Activated naive CD8-positive, alpha-beta T cell (primary cell): ENCODE data around the gene MYPOP.

ENCODE experiments used
- H3K27ac Mint-ChIP-seq: one replicate; pipeline ENCODE4 v1.8.0; 2021; ENCODE audit warnings: mixed read lengths
- H3K27me3 Mint-ChIP-seq: one replicate; pipeline ENCODE4 v1.8.0; 2021; ENCODE audit warnings: mixed read lengths
- H3K36me3 Mint-ChIP-seq: one replicate; pipeline ENCODE4 v1.8.0; 2021; ENCODE audit warnings: mixed read lengths
- H3K4me1 Mint-ChIP-seq: one replicate; pipeline ENCODE4 v1.8.0; 2021; ENCODE audit warnings: low read depth, mixed read lengths
- H3K4me3 Mint-ChIP-seq: one replicate; pipeline ENCODE4 v1.8.0; 2021; ENCODE audit warnings: mild to moderate bottlenecking, mixed read lengths
- H3K9me3 Mint-ChIP-seq: one replicate; pipeline ENCODE4 v1.8.0; 2021; ENCODE audit warnings: low read depth, mixed read lengths

The MYPOP gene

DNA sequence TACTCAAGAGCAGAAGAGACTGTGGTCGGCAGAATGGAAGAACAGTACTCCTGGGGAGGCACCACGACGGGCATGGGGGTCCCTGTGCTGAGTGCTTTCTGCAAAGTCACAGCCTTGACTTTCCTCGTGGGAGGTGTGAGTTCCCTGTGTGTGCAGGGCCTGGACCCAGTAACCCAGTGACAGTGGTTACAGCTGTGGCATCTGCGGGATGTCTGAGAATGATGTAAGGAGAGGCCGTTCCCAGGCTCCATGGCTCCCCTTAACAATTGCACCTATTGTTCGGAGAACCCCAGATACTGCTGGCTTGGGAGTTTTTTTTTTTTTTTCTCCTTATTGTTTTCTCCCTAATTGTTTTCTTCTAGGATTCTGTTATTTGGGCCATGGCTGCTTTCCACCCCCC lies 17.3 kb upstream of the MYPOP start:
- Mint-ChIP-seq H3K9me3 (no peaks in the 10 kb centered on the region), H3K27me3 (peaks cover 3% of the 10 kb centered on the region), H3K4me1 (no peaks in the 10 kb centered on the region), H3K27ac (no peak overlapping the region), H3K36me3 (no peaks in the 10 kb centered on the region), H3K4me3 (no peak overlapping the region)

DNA sequence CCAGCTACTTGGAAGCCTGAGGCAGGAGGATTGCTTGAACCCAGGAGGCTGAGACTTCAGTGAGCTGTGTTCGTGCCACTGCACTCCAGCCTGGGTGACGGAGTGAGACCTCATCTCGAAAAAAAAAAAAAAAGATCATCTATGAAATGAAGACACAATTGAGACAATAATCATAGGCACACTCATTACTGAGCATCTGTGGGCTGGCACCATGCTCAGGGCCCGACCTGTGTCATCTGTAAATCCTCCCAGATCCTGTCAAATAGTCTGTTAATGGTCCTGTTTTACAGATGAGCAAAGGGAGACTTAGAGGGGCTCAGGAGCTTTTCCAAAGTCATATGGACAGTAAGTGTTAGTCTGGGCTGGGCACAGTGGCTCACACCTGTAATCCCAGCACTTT lies 16.3 kb upstream of the MYPOP start:
- no peak overlapping the region for H3K4me3 Mint-ChIP-seq
- peaks cover 4% of the 10 kb centered on the region for H3K27me3 Mint-ChIP-seq
- H3K36me3 Mint-ChIP-seq = no peaks in the 10 kb centered on the region
- no peaks in the 10 kb centered on the region for H3K4me1 Mint-ChIP-seq
- H3K9me3 Mint-ChIP-seq = no peaks in the 10 kb centered on the region
- H3K27ac Mint-ChIP-seq = no peak overlapping the region

DNA sequence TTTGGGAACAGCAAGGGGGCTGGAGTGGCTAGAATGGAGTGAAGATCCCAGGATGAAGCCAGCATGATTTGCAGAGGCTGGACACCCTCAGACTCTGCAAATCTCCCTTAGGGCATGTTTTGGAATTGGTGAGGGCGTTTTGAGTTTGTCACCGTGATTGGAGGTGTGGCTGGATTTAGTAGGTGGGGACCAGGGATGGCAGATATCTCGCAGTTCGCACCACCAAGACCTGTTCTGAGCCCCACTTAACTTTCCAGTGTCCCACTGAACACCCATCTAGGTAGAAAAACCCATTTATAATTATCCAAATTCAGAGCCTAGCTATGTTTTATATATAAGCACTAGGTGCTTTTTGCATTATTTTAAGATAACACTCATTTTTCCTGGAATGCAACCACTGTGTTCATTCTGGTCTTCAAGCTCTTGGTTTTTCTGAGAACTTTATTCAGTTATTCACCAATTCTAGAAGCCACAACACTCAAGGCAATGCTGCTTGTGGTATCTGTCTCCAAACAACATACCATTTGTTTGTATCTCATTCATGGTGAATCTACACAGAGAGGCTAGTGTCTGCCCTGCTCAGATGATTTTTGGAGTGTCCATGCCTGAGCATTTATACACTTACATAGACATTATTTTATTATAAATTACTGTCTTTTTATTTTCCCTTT lies 15.1 kb upstream of the MYPOP start:
- Mint-ChIP-seq H3K27ac (no peak overlapping the region), H3K36me3 (no peaks in the 10 kb centered on the region), H3K4me1 (no peaks in the 10 kb centered on the region), H3K9me3 (no peaks in the 10 kb centered on the region), H3K27me3 (peaks cover 6% of the 10 kb centered on the region), H3K4me3 (no peak overlapping the region)

DNA sequence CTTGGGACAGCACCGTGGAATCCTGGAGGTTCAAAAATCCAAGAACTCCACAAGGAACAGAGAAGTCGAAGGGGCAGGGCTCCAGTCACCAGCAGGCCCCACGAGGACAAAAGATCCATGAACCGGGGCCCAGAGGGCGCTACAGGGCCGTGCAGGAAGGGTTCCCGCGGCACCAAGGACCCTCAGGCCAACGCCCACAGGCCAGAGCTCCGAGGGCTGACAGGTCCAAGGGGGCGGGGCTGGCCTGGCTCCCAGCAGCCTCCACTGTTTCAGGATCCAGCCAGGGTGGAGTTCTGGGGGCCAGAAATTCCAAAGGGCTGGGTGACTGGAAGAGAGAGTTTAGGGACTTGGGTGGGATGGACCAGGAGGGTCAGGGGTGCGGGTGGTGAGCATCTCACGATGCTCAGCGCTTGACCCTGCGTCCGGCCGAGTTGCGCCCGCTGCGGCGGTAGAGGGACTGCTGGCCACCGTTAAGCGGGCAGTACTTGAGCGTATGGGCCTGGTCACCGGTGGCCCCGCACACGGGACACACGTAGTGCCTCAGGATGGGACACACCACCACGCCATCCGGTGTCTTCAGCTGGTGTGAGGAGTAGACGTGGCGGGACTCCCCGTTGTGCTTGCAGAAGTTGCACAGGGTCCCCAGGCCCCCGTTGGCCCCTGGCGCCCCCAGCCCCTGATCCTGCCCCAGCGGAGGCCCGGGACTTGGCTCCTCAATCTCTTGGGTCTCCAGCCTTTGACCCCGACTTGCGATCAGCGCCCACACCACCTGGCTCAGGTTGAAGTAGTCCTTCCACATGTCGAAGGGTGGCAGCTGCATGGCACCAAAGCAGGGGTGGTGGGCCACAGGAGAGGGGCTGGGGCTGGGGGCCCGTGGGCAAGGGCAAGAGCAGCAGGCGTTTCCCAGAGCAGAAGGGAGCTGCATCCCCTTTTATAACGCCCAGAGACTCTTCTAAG lies 11.7 kb upstream of the MYPOP start, which contains the start of gene NANOS2:
Gene NANOS2 (minus strand): TSS at position 905 of the 957 bp plus-strand sequence. CDS start 85 bp downstream, at position 820.
- Mint-ChIP-seq H3K9me3 (no peaks in the 10 kb centered on the region), H3K27me3 (peaks cover 7% of the 10 kb centered on the region), H3K36me3 (no peaks in the 10 kb centered on the region), H3K27ac (no peak within 1 kb of the TSS), H3K4me3 (no peak within 1 kb of the TSS), H3K4me1 (no peaks in the 10 kb centered on the region)

DNA sequence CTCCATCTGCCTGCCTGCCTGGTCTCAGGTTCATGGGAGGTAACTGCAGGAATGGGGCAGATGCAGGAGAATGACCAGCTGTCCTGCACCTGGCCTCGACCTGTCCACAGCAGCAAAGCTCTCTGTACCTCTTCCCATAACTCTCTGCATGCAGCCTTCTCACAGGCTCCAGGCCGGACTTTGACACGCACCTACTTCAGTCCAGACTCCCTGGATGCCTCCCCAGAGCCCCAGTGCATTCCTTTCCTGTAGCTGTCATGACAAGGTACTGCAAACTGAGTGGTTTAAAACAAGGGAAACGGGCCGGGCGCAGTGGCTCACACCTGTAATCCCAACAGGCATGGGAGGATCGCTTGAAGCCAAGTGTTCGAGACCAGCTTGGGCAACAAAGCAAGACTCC lies 8.9 kb upstream of the MYPOP start:
- no peak overlapping the region for H3K27ac Mint-ChIP-seq
- H3K27me3 Mint-ChIP-seq = peaks cover 5% of the 10 kb centered on the region
- no peaks in the 10 kb centered on the region for H3K36me3 Mint-ChIP-seq
- H3K4me1 Mint-ChIP-seq = no peaks in the 10 kb centered on the region
- no peaks in the 10 kb centered on the region for H3K9me3 Mint-ChIP-seq
- no peak overlapping the region for H3K4me3 Mint-ChIP-seq

DNA sequence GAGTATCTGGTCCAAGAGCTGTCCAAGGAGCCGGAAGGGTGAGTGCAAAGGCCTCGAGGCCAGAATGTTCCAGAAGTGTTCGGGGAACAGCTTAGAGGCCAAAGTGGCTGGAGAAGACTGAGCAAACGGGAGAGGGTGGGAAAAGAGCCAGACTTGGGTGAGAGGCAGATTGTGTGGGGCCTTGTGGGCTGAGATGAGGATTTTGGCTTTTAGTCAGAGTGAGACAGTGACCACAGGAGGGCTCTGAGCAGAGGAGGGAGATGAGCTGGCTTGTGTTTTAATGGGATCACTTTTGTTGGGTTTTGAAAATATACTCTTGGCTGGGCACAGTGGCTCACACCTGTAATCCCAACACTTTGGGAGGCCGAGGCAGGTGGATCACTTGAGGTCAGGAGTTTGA lies 6.5 kb upstream of the MYPOP start:
- H3K27ac Mint-ChIP-seq = no peak overlapping the region
- peaks cover 4% of the 10 kb centered on the region for H3K27me3 Mint-ChIP-seq
- no peak overlapping the region for H3K4me3 Mint-ChIP-seq
- no peaks in the 10 kb centered on the region for H3K36me3 Mint-ChIP-seq
- H3K4me1 Mint-ChIP-seq = no peaks in the 10 kb centered on the region
- no peaks in the 10 kb centered on the region for H3K9me3 Mint-ChIP-seq

DNA sequence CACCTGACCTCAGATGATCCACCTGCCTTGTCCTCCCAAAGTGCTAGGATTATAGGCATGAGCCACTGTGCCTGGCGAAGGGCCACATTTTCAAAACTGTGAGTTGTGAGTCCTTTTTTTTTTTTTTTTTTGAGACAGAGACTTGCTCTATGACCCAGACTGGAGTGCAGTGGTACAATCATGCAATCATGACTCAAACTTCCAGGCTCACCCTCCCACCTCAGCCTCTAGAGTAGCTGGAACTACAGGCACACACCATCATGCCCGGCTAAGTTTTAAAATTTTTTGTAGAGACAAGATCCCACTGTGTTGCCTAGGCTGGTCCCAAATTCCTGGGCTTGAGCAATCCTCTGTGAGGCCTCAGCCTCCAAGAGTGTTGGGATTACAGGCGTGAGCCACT lies 3.8 kb upstream of the MYPOP start:
- peaks cover 7% of the 10 kb centered on the region for H3K4me1 Mint-ChIP-seq
- H3K27ac Mint-ChIP-seq = peak overlapping the region; percentile 1
- no peak overlapping the region for H3K4me3 Mint-ChIP-seq
- no peaks in the 10 kb centered on the region for H3K36me3 Mint-ChIP-seq
- H3K9me3 Mint-ChIP-seq = no peaks in the 10 kb centered on the region
- peaks cover 2% of the 10 kb centered on the region for H3K27me3 Mint-ChIP-seq

DNA sequence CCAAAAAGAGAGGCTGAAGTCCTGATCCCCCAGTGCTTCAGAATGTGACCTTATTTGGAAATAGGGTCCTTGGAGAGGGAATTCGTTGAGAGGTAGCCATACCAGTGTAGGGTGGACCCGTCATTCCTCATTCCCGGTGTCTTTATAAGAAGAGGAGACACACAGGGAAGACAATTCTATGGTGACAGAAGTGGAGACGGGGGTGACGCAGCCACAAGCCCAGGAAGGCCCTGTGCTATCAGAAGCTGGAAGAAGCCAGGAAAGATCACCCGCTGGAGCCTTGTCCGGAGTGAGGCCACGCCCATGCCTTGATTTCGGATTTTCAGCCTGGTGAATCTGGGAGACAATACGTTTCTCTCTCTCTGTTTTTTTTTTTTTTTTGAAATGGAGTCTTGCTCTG lies 2.6 kb upstream of the MYPOP start:
- no peak overlapping the region for H3K27ac Mint-ChIP-seq
- H3K27me3 Mint-ChIP-seq = peaks cover under 1% of the 10 kb centered on the region
- H3K4me3 Mint-ChIP-seq = no peak overlapping the region
- H3K36me3 Mint-ChIP-seq = peaks cover 4% of the 10 kb centered on the region
- peaks cover 15% of the 10 kb centered on the region for H3K4me1 Mint-ChIP-seq
- no peaks in the 10 kb centered on the region for H3K9me3 Mint-ChIP-seq

DNA sequence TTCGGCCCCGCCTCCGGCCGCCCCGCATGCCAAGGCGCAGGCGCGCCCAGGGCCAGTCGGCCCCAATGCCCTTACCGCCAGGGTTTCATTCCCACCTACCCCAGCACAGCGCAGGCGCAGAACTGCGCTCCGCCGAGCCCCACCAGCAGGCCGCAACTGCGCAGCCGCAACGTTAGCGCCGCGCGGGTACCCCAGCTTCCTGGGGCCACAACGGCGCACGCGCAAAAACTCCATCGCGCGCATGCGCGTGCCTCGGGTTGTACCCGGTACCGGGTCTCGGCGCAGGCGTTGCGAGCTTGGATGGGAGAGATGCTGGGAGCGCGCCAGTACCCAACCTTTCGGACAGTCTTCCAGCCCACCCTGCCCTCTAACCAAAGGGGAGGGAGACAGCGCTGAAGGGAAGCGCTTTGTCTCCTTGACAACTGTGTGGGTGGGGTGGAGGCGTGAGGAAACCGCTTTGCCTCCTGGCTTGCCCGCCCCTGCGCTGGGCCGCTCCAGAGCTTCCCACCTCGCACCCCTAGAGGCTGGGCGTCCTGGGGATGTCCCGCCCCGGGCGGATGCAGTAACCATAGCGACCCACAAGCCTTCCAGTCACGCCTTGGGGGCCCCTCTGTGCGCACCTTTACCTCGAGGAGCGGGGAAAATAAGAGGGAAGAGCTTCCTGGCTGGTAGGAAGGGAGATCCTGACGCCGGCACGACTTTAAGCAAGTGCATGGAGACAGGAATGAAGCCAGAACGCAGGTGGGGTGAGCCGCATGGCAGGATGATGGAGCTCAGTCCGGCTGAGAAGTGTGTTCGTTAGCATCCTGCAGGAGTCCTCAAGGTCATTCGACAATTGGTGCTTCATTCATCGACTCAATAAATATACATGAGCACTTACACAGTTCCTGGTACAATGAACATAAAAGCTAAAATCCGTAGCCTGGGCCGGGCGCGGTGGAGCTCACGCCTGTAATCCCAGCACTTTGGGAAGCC lies 525 bp upstream of the MYPOP start:
- Mint-ChIP-seq H3K4me3 (peak overlapping the region; percentile 93), H3K9me3 (no peaks in the 10 kb centered on the region), H3K36me3 (peaks cover 8% of the 10 kb centered on the region), H3K27me3 (no peaks in the 10 kb centered on the region), H3K4me1 (peaks cover 16% of the 10 kb centered on the region), H3K27ac (peak overlapping the region; percentile 76)

DNA sequence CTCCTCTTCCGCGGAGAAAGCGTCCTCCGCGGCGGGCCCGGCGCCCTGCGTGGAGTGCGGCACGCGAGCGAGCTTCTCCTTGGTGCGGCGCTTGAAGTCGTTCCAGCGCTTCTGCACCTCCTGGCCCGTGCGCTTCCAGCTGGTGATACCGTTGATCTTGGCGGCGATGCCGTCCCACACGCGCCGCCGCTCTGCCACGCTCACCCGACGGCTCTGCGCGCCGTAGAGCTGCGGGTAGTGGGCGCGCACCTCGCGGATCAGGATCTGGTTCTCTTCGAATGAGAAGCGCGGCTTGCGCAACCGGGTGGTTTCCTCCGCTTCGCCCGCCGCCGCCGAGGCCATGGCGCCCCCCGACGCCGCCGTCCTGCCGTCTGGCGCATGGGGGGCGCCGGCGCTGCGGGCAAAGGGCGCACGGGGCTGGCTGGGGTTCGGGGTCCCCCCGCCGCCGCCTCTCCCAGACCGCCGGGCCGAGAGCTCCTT lies 941 bp downstream of the MYPOP start:
- Mint-ChIP-seq H3K27me3 (no peaks in the 10 kb centered on the region), H3K36me3 (peaks cover 8% of the 10 kb centered on the region), H3K27ac (no peak overlapping the region), H3K9me3 (no peaks in the 10 kb centered on the region), H3K4me3 (peak overlapping the region; percentile 49), H3K4me1 (peaks cover 16% of the 10 kb centered on the region)

DNA sequence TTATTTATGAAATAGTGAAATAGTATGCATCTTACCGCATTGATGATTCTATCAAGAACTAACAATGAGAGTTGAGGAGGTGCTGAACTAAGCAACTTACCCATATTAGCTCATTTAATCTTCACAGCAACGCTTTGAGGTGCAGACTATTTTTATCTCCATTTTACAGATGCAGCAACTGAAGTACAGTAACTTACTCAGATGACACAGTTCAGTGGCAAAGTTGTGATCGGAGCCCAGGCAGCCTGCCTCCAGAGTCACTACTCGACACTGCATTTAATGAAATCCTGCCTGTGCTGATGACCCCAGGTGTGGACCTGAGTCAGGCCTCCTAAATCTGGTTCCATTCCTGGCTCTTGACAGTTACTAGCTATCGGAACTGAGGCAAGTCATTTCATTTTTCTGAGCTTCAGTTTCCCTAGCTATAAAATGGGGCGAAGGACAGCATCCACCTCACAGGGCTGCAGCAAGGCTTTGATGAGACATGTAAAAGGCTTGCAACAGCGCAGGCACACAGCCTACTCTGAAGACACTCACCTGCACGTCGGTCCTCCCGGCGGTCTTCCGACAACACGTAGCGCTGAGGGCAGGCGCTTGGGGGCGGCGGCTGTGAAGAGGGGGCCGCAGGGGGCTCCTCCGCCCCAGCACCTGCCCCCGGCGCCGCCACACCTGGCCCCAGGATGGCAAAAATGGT lies 1.5 kb downstream of the MYPOP start:
- H3K27ac Mint-ChIP-seq = no peak overlapping the region
- peaks cover 8% of the 10 kb centered on the region for H3K36me3 Mint-ChIP-seq
- H3K4me1 Mint-ChIP-seq = peaks cover 16% of the 10 kb centered on the region
- peak overlapping the region; percentile 59 for H3K4me3 Mint-ChIP-seq
- H3K27me3 Mint-ChIP-seq = no peaks in the 10 kb centered on the region
- no peaks in the 10 kb centered on the region for H3K9me3 Mint-ChIP-seq

DNA sequence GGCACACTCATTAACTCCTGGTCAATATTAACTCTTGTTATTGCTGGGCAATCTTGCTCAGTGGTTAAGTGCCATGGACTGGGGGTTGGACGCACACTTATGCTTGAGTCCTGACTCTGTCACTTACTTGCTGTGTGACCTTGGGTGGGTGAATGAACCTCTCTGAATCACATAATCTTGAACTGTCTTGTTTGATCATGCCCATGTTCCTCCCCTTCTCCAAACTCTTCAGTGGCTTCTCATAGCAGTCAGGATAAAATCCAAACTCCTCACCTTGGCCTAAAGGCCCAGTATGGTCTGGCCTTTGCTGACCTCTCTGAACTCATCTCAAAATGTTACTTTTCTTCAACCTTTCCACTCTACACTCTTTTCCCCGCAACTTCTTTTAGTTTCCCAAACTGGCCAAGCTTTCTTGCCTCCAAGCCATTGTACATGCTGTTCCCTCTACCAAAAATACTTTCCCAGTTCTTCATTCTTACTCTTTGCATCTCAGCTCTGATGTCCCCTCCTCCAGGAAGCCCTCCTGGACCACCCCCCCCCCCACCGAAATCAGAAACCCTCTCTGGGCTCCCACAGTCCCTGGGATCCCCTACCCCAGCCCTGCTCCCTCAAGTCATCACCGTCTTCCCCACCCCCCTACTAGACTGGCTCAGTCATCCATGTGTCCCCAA lies 2.4 kb downstream of the MYPOP start:
- H3K27me3 Mint-ChIP-seq = no peaks in the 10 kb centered on the region
- peaks cover 8% of the 10 kb centered on the region for H3K36me3 Mint-ChIP-seq
- H3K9me3 Mint-ChIP-seq = no peaks in the 10 kb centered on the region
- no peak overlapping the region for H3K27ac Mint-ChIP-seq
- H3K4me1 Mint-ChIP-seq = peaks cover 18% of the 10 kb centered on the region
- H3K4me3 Mint-ChIP-seq = peak overlapping the region; percentile 59

DNA sequence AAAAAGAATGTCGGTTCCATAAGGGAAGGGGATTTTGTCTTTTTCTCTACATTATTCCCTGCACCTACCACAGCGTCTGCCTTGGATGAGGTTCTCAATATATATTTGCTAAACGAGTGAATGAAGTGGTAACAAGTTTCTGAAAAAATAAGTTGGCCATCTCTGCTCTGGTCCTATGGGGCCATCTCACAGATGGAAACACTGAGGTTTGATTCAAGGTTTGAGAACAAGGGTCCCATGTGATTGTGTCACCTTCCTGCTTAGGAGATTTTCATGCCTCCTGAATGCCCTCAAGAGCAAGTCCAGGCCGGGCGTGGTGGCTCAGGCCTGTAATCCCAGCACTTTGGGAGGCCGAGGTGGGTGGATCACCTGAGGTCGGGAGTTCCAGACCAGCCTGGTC lies 3.2 kb downstream of the MYPOP start:
- peaks cover 8% of the 10 kb centered on the region for H3K36me3 Mint-ChIP-seq
- no peak overlapping the region for H3K4me3 Mint-ChIP-seq
- H3K27ac Mint-ChIP-seq = no peak overlapping the region
- no peaks in the 10 kb centered on the region for H3K27me3 Mint-ChIP-seq
- no peaks in the 10 kb centered on the region for H3K9me3 Mint-ChIP-seq
- peaks cover 18% of the 10 kb centered on the region for H3K4me1 Mint-ChIP-seq
